Stimulated activated CD8-positive, alpha-beta memory T cell treated with anti-CD3 and anti-CD28 coated beads, Interleukin-12 subunit alpha, Interleukin-12 subunit beta, amount 100 ng/mL, for 4 hours (primary cell): Measurements from ENCODE around the gene DPP7.

ENCODE experiments used
- DNase-seq: peaks from one replicate; pipeline ENCODE4 v3.0.0-alpha.2; 2020; ENCODE audit warnings: low read depth

Gene DPP7

GRCh38 chr9:137110911-137111787, 3.4 kb downstream of the DPP7 start:
- no peak for DNase-seq

GRCh38 chr9:137110147-137110910, 4.2 kb downstream of the DPP7 start:
- no peak for DNase-seq

GRCh38 chr9:137109250-137110146, 5.0 kb downstream of the DPP7 start:
- no peak for DNase-seq

DNA sequence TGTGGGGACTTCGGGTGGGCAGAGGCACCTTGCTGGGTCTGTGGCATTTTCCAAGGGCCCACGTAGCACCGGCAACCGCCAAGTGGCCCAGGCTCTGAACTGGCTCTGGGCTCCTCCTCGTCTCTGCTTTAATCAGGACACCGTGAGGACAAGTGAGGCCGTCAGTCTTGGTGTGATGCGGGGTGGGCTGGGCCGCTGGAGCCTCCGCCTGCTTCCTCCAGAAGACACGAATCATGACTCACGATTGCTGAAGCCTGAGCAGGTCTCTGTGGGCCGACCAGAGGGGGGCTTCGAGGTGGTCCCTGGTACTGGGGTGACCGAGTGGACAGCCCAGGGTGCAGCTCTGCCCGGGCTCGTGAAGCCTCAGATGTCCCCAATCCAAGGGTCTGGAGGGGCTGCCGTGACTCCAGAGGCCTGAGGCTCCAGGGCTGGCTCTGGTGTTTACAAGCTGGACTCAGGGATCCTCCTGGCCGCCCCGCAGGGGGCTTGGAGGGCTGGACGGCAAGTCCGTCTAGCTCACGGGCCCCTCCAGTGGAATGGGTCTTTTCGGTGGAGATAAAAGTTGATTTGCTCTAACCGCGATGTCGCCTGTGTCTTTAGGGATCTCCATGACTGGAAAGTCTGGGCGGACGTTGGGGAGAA, 5.8 kb downstream of the DPP7 start:
- no peak for DNase-seq

- no peak for DNase-seq
Measured at GRCh38 chr9:137107982-137108381, 6.6 kb downstream of the DPP7 start.

DNA sequence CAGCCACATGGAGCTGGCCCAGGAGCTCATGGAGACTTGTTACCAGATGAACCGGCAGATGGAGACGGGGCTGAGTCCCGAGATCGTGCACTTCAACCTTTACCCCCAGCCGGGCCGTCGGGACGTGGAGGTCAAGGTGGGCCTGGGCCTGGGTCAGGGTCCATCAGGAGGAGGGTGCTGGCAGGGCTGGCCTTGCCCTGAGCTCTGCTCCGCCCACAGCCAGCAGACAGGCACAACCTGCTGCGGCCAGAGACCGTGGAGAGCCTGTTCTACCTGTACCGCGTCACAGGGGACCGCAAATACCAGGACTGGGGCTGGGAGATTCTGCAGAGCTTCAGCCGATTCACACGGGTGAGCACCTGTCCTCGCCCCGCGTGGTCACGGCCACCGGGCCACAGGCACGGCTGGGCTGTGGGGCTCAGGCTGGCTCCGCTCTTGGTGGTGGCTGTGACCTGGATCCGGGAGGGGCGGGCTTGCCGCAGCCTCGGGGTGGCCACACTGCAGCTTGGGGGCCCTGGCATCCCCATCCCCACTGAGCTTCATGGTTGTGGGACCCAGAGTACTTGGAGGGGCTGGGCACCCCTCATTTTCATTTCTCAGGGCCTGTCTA, 7.1 kb downstream of the DPP7 start:
- DNase-seq = no peak

- DNase-seq = no peak
Measured at GRCh38 chr9:137106662-137107250, 7.8 kb downstream of the DPP7 start.

DNA sequence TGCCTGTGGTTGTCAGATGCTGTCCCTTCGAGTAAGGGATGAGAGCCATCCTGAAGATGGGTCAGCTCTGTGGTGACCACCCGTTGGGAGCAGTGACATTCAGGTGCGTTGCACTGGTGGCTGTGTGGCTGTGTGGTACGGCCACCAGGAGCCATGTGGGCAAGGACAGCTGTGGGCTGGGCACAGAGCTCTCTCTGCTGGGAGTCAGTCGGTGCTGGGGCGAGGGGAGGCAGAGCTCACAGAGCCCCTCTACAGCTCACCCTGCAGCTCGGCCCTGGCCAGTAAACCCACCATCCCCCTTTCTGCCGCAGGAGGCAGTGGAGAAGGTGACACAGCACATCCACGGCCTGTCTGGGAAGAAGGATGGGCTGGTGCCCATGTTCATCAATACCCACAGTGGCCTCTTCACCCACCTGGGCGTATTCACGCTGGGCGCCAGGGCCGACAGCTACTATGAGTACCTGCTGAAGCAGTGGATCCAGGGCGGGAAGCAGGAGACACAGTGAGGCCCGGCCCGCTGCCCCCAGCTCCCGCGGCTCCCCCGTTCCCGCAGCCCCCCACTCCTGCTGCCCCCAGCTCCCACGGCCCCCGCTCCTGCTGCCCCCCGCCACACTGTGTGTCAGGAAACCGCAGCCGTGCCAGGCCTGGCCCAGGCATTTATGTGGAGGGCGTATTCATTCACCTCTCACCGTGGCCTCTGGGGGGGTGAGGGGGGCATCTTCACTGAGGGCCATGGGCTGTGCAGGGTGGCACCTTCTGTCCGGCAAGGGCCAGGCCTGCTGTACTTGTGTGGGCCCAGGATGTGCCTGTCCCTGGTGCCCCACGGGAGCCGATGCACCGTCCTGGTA, 8.5 kb downstream of the DPP7 start:
- no peak for DNase-seq

DNA sequence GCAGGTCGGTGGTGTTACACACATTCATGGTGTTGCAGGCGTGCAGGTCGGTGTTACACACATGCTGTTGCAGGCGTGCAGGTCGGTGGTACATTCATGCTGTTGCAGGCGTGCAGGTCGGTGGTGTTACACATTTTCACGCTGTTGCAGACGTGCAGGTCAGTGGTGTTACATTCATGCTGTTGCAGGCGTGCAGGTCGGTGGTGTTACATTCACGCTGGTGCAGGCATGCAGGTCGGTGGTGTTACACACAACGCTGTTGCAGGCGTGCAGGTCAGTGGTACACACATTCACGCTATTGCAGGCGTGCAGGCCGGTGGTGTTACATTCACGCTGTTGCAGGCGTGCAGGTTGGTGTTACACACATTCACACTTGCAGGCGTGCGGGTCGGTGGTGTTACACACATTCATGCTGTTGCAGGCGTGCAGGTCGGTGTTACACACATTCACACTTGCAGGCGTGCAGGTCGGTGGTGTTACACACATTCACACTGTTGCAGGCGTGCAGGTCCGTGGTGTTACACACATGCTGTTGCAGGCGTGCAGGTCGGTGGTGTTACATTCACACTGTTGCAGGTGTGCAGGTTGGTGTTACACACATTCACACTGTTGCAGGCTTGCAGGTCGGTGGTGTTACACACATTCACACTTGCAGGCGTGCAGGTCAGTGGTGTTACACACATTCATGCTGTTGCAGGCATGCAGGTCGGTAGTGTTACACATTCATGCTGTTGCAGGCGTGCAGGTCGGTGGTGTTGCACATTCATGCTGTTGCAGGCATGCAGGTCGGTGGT, 11.1 kb downstream of the DPP7 start:
- no peak for DNase-seq

DNA sequence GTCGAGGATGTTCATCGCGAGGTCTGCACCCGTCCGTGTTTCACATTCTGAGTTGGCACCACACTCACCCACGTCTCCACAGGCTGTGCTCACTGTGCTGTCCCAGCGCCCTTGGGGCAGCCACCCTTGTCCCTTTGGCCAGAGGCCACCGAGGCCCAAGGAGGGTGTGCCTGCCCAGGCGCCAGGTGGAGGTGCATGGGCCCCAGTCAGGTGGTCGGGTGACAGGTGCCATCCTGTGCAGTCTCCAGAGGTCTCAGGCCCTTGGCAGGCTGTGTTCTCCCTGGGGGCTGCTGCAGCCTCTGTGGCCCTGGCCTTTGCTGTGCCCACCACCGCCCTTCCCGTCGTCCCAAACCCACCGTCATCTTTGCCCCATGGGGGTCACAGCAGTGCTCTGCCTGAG, 15.3 kb downstream of the DPP7 start:
- DNase-seq = no peak

DNA sequence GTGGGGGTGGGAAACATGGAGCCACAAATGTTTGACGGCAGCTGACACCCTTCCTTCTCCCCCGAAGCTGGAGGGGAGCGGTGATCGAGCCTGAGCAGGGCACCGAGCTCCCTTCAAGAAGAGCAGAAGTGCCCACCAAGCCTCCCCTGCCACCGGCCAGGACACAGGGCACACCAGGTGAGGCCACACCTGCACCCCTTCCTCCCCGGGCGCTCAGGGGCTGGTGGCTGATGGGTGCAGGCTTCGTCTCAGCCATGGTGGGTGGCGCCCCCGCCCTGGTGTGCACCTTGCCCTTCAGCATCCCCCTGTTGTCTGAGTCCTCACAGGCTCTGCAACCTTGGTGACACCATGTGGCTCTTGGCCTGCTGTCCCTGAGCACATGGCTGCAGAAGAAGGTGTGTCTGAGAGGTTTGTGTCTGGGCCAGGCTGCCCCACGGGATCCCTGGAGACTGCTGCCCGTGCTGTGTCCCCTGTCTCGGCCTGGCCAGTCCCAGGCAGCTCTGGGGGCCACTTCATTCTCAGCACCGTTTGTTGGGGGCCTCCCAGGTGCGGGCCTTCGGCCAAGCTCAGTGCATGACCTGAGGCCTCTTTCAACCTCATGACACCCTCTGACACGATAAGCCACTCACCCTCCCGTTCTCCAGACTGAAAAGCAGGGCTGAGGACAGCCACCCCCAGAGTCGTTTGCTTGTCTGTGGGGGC, 16.6 kb downstream of the DPP7 start:
- no peak for DNase-seq

- DNase-seq = no peak
Measured at GRCh38 chr9:137096785-137097546, 17.6 kb downstream of the DPP7 start.

- DNase-seq = peak; percentile 69
Measured at GRCh38 chr9:137095664-137096517, 18.6 kb downstream of the DPP7 start.

- DNase-seq = no peak
Measured at GRCh38 chr9:137089232-137089947, 25.1 kb downstream of the DPP7 start.

DNA sequence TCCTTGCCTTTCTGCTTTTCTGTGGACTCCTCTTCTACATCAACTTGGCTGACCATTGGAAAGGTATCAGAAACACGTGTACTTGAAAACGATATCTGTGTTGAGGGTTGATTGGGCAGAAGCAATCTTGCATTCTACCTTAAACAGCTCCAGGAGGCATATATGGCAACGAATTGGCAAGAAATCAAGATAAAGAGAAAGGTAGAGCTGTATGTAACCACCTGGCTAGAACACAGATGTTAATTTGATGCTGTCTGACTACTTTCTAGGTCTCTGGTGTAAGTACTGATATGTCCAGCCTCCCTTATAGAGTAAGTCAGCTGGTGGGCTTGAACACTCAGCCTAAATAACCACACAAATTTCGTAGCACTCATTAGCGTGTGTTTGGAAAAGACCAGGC, 26.4 kb downstream of the DPP7 start:
- no peak for DNase-seq

GRCh38 chr9:137087409-137087925, 27.1 kb downstream of the DPP7 start:
- no peak for DNase-seq
